Activated effector memory CD4-positive, alpha-beta T cell treated with Interleukin-2 at 50 U/mL for 16 hours (primary cell): ENCODE results near the gene SRGAP1.
"Not testable (repeated sequence)": the region's sequence is repeated elsewhere in the genome, so short reads cannot be mapped to it uniquely, and the experiment has no call there.

Experiments used
- DNase-seq: peaks from one replicate; pipeline ENCODE4 v3.0.0-alpha.2; 2020

The SRGAP1 gene

GRCh38 chr12:64061868-64062375 lies 217.4 kb downstream of the SRGAP1 start:
- no peak for DNase-seq

GRCh38 chr12:64063121-64063520 lies 218.6 kb downstream of the SRGAP1 start:
- no peak for DNase-seq

GRCh38 chr12:64064240-64064639 lies 219.7 kb downstream of the SRGAP1 start:
- DNase-seq = no peak

GRCh38 chr12:64064706-64065105 lies 220.2 kb downstream of the SRGAP1 start:
- no peak for DNase-seq

GRCh38 chr12:64065881-64066451 lies 221.5 kb downstream of the SRGAP1 start:
- DNase-seq = no peak

GRCh38 chr12:64066776-64067175 lies 222.3 kb downstream of the SRGAP1 start:
- no peak for DNase-seq

GRCh38 chr12:64070454-64070853 lies 226.0 kb downstream of the SRGAP1 start:
- no peak for DNase-seq

- DNase-seq = no peak
These were observed 228.5 kb downstream of the SRGAP1 start for GRCh38 chr12:64072916-64073575.

GRCh38 chr12:64076565-64076964 lies 232.1 kb downstream of the SRGAP1 start:
- DNase-seq = not testable (repeated sequence)

- no peak for DNase-seq
These were observed 233.4 kb downstream of the SRGAP1 start for GRCh38 chr12:64077922-64078321.

- no peak for DNase-seq
These were observed 236.0 kb downstream of the SRGAP1 start for GRCh38 chr12:64080319-64081007.

- DNase-seq = no peak
These were observed 236.5 kb downstream of the SRGAP1 start for GRCh38 chr12:64081008-64081404.

- no peak for DNase-seq
These were observed 237.6 kb downstream of the SRGAP1 start for GRCh38 chr12:64082116-64082515.

GRCh38 chr12:64082866-64083268 lies 238.4 kb downstream of the SRGAP1 start:
- DNase-seq = no peak

GRCh38 chr12:64083285-64084210 lies 239.0 kb downstream of the SRGAP1 start:
- no peak for DNase-seq

GRCh38 chr12:64085154-64085553 lies 240.7 kb downstream of the SRGAP1 start:
- DNase-seq = no peak

GRCh38 chr12:64085996-64086395 lies 241.5 kb downstream of the SRGAP1 start:
- no peak for DNase-seq

- no peak for DNase-seq
These were observed 242.4 kb downstream of the SRGAP1 start for GRCh38 chr12:64086946-64087345.

GRCh38 chr12:64087761-64088160 lies 243.3 kb downstream of the SRGAP1 start:
- no peak for DNase-seq

- no peak for DNase-seq
These were observed 244.2 kb downstream of the SRGAP1 start for GRCh38 chr12:64088431-64089349.

- no peak for DNase-seq
These were observed 245.5 kb downstream of the SRGAP1 start for GRCh38 chr12:64090047-64090446.

GRCh38 chr12:64091186-64091585 lies 246.7 kb downstream of the SRGAP1 start:
- no peak for DNase-seq
